Spleen (tissue), 11 donors: ENCODE measurements around the gene VPS37B. TPM values are rescaled to one million over a fixed set of nuclear protein-coding genes. Genes with fewer than 3 reads are reported as not detected.

Experiments used
- DNase-seq: peaks from one replicate; pipeline ENCODE4 v3.0.0-alpha.2; 2020
- H3K27ac ChIP-seq, 8 donors: fragments of 200-600 bp; sonication (generic) in 7 of 8; 1 replicate in 4 of 8; 2 replicates in 4 of 8; pipeline versions ENCODE4 v1.5.0 to v1.8.0; 2016 to 2021; ENCODE audit warnings: inconsistent platforms in 4 of 8, mild to moderate bottlenecking in 4 of 8, moderate library complexity in 1 of 8
- H3K27me3 ChIP-seq, 7 donors: fragments of 200-600 bp; sonication (generic) in 6 of 7; replicated peaks in 1 of 7; 1 replicate in 4 of 7; 2 replicates in 3 of 7; pipeline versions ENCODE4 v1.5.0 to v1.8.0; 2016 to 2021; ENCODE audit warnings: inconsistent platforms in 3 of 7, mild to moderate bottlenecking in 1 of 7
- H3K36me3 ChIP-seq, 6 donors: fragments of 200-600 bp; sonication (generic) in 5 of 6; 1 replicate in 4 of 6; 2 replicates in 2 of 6; pipeline versions ENCODE4 v1.5.0 to v1.8.0; 2016 to 2021; ENCODE audit warnings: inconsistent platforms in 2 of 6
- H3K4me1 ChIP-seq, 6 donors: fragments of 200-600 bp; sonication (generic) in 5 of 6; 1 replicate in 3 of 6; 2 replicates in 3 of 6; pipeline versions ENCODE4 v1.5.0 to v1.8.0; 2016 to 2021; ENCODE audit warnings: inconsistent platforms in 3 of 6
- H3K4me3 ChIP-seq, 8 donors: fragments of 200-600 bp; sonication (generic) in 7 of 8; 1 replicate in 4 of 8; 2 replicates in 4 of 8; pipeline versions ENCODE4 v1.5.0 to v1.8.0; 2016 to 2021; ENCODE audit warnings: inconsistent platforms in 4 of 8, mild to moderate bottlenecking in 4 of 8, moderate library complexity in 2 of 8
- H3K9me3 ChIP-seq, 8 donors: fragments of 200-600 bp; sonication (generic) in 7 of 8; 1 replicate in 4 of 8; 2 replicates in 4 of 8; pipeline versions ENCODE4 v1.5.0 to v1.8.0; 2016 to 2021; ENCODE audit warnings: inconsistent platforms in 4 of 8
- POLR2A ChIP-seq, 3 donors: fragments of 450-650 bp; IDR thresholded peaks; one replicate each; pipeline ENCODE4 v1.5.1; 2017; ENCODE audit warnings: antibody characterized with exemption in 3 of 3, mild to moderate bottlenecking in 1 of 3
- POLR2AphosphoS5 ChIP-seq, 3 donors: sonication (generic); formaldehyde crosslinking; IDR thresholded peaks; one replicate each; pipeline ENCODE4 v1.5.1; 2017; ENCODE audit warnings: antibody characterized with exemption in 3 of 3
- WGBS, 5 donors: extraction: QIAGEN DNeasy Blood & Tissue Kit in 3 of 5; methylation state at CpG; one replicate each; pipeline versions ENCODE4 v1.1.5 to v1.1.7; 2013 to 2018; 5-methylcytosine and 5-hydroxymethylcytosine counted together
- intact Hi-C: fragments of 100-400 bp; cut with DNase I; formaldehyde crosslinking; loops from one replicate; pipeline ENCODE4 v1.15.0; 2023; ENCODE audit warnings: low total_unique reads
- polyA plus RNA-seq, 3 donors: library from polyadenylated mRNA; stranded (reverse); fragments of 200-250 nt; gene quantifications; one replicate each; pipeline ENCODE4 v1.2.1, GENCODE V29; 2013
- total RNA-seq, 7 donors: library from RNA; depleted of rRNA in 3 of 7; stranded (reverse); fragments of >200 nt in 3 of 7; fragmentation: NEBNext Ultra II Directional in 4 of 7; extraction: Animal tissue kit (Norgen Biotek cat#: 25700) in 4 of 7; gene quantifications; one replicate each; pipeline versions ENCODE4 v1.1.0 to v1.2.1, GENCODE V29; 2016 to 2021
- TF ChIP-seq, protein P1 (sequence below), 11 experiments: fragments of 200-600 bp in 7 of 11; fragments of 450-650 bp in 4 of 11; sonication (generic) in 4 of 11; IDR thresholded peaks in 8 of 11; conservative IDR thresholded peaks in 3 of 11; 1 replicate in 7 of 11; 2 replicates in 4 of 11; pipeline versions ENCODE4 v1.4.0 to v1.8.0; 2016 to 2021; ENCODE audit warnings: antibody characterized with exemption in 11 of 11, inconsistent platforms in 4 of 11, mild to moderate bottlenecking in 1 of 11
- donor health status: healthy with polysubstance abuse.
- donor health status: DM: no; HTN: no; CAD: no; lungs with moderate emphysema.
- donor health status: DM: no; HTN: no; CAD: no.
- donor health status: Bipolar disorder and iron deficiency.
- donor health status: healthy.
- donor health status: DM: no; HTN: no; CAD: no.
- donor health status: DM: yes; HTN: yes; CAD: no.

Gene VPS37B
- total and polyA plus RNA-seq, 10 donors, result 24.8 to 67.5 (median 47.3) TPM

DNA sequence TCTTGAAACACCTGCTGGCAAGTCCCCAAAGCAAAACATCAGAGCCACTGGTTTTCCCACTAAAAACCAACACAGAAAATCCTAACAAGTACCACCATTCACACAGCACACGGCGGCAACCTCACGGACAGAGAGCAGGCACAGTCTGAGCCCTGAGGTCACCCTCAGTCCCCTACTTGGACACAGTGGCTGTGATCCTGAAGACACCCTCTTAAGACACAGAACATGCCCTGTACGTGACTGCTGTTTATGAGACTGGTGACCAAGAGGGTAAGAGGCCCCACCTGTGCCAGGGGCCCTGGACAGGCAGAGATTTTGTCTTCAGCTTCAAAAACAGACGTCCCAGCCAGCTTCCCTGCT lies 31.1 kb downstream of the VPS37B start:
- Histone ChIP-seq H3K27ac (peak overlapping the region in 2 of 8 donors; percentile 19 to 74), H3K9me3 (no peaks in the 10 kb centered on the region), H3K27me3 (no peaks in the 10 kb centered on the region), H3K4me3 (no peak overlapping the region), H3K36me3 (peaks cover 4 to 96% (median 57%) of the 10 kb centered on the region in 6 donors), H3K4me1 (peaks cover 28 to 97% (median 71%) of the 10 kb centered on the region in 6 donors)
- WGBS, 5 donors, result 89 to 98% (median 91%) methylated on average over 5 of the region's 5 CpGs
- TF ChIP-seq POLR2AphosphoS5 (IDR thresholded peaks at IDR 0.05), result no peak
- TF ChIP-seq POLR2A (IDR thresholded peaks at IDR 0.05), result no peak
- TF ChIP-seq, protein P1, sequence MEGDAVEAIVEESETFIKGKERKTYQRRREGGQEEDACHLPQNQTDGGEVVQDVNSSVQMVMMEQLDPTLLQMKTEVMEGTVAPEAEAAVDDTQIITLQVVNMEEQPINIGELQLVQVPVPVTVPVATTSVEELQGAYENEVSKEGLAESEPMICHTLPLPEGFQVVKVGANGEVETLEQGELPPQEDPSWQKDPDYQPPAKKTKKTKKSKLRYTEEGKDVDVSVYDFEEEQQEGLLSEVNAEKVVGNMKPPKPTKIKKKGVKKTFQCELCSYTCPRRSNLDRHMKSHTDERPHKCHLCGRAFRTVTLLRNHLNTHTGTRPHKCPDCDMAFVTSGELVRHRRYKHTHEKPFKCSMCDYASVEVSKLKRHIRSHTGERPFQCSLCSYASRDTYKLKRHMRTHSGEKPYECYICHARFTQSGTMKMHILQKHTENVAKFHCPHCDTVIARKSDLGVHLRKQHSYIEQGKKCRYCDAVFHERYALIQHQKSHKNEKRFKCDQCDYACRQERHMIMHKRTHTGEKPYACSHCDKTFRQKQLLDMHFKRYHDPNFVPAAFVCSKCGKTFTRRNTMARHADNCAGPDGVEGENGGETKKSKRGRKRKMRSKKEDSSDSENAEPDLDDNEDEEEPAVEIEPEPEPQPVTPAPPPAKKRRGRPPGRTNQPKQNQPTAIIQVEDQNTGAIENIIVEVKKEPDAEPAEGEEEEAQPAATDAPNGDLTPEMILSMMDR (IDR thresholded peaks at IDR 0.05 in 8 of 11, conservative IDR thresholded peaks at IDR 0.05 in 3 of 11), result no peak
- no peak for DNase-seq
- intact Hi-C loops, result no loop called here

GRCh38 chr12:122862872-122863701 lies 32.8 kb downstream of the VPS37B start:
- H3K9me3 ChIP-seq, result no peaks in the 10 kb centered on the region
- intact Hi-C loops, result no loop called here
- H3K27ac ChIP-seq, result peak overlapping the region in 6 of 8 donors; percentile 13 to 74 (median 29)
- peaks cover 16 to 83% (median 55%) of the 10 kb centered on the region in 6 donors for H3K4me1 ChIP-seq
- peak in 2 of 3 donors; percentile 16 to 17 for TF ChIP-seq POLR2AphosphoS5 (IDR thresholded peaks at IDR 0.05)
- TF ChIP-seq, protein P1 (IDR thresholded peaks at IDR 0.05 in 8 of 11, conservative IDR thresholded peaks at IDR 0.05 in 3 of 11), result no peak
- peak; percentile 82 for DNase-seq
- H3K36me3 ChIP-seq, result peaks cover 4 to 95% (median 47%) of the 10 kb centered on the region in 6 donors
- no peak overlapping the region for H3K4me3 ChIP-seq
- H3K27me3 ChIP-seq, result no peaks in the 10 kb centered on the region
- 67 to 74% (median 69%) methylated on average over 9 to 12 of the region's 12 CpGs for WGBS, 5 donors

DNA sequence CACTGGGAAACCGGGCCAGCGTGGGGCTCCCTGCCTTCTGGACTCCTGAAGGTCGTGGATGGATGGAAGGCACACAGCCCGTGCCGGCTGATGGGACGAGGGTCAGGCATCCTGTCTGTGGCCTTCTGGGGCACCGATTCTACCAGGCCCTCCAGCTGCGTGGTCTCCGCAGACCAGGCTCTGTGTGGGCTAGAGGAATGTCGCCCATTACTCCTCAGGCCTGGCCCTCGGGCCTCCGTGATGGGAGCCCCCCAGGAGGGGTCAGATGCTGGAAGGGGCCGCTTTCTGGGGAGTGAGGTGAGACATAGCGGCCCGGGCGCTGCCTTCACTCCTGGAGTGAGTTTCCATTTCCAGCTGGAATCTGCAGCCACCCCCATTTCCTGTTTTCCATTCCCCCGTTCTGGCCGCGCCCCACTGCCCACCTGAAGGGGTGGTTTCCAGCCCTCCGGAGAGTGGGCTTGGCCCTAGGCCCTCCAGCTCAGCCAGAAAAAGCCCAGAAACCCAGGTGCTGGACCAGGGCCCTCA lies 33.8 kb downstream of the VPS37B start:
- Histone ChIP-seq H3K9me3 (no peaks in the 10 kb centered on the region), H3K27ac (peak overlapping the region in 7 of 8 donors; percentile 15 to 74 (median 32)), H3K4me3 (no peak overlapping the region), H3K4me1 (peaks cover 16 to 74% (median 46%) of the 10 kb centered on the region in 6 donors), H3K36me3 (peaks cover 4 to 95% (median 43%) of the 10 kb centered on the region in 6 donors), H3K27me3 (no peaks in the 10 kb centered on the region)
- TF ChIP-seq POLR2AphosphoS5 (IDR thresholded peaks at IDR 0.05), result peak in 2 of 3 donors; percentile 44 to 68
- TF ChIP-seq, protein P1 (IDR thresholded peaks at IDR 0.05 in 8 of 11, conservative IDR thresholded peaks at IDR 0.05 in 3 of 11), result no peak
- DNase-seq, result peak; percentile 78
- intact Hi-C loops, result no loop called here
- 60 to 70% (median 64%) methylated on average over 16 to 20 of the region's 20 CpGs for WGBS, 5 donors

GRCh38 chr12:122861587-122861970 lies 34.3 kb downstream of the VPS37B start:
- peak overlapping the region in 5 of 8 donors; percentile 15 to 74 (median 48) for H3K27ac ChIP-seq
- DNase-seq, result peak; percentile 78
- no peaks in the 10 kb centered on the region for H3K9me3 ChIP-seq
- H3K4me3 ChIP-seq, result no peak overlapping the region
- TF ChIP-seq POLR2A (IDR thresholded peaks at IDR 0.05) (no peak), POLR2AphosphoS5 (IDR thresholded peaks at IDR 0.05) (peak in 2 of 3 donors; percentile 39 to 46)
- TF ChIP-seq, protein P1 (IDR thresholded peaks at IDR 0.05 in 8 of 11, conservative IDR thresholded peaks at IDR 0.05 in 3 of 11), result no peak
- WGBS, 5 donors, result 74 to 100% (median 82%) methylated on average over 1 to 5 of the region's 5 CpGs
- peaks cover under 1 to 95% (median 43%) of the 10 kb centered on the region in 6 donors for H3K36me3 ChIP-seq
- H3K27me3 ChIP-seq, result no peaks in the 10 kb centered on the region
- intact Hi-C loops, result loop anchor here (2.0 kb wide), 1 partner anchor 91 kb away; no protein-coding TSS in a partner anchor
- peaks cover 16 to 68% (median 41%) of the 10 kb centered on the region in 6 donors for H3K4me1 ChIP-seq
